Ishikawa (cell line): ENCODE data around the gene C1QC.
A peak's percentile ranks its signal among the peaks of the same experiment; 100 is the strongest.

Experiments
- CEBPB ChIP-seq: IDR thresholded peaks from 2 replicates; pipeline ENCODE4 v1.6.1; 2012
- CREB1 ChIP-seq: IDR thresholded peaks from 2 replicates; pipeline ENCODE4 v1.6.1; 2012; ENCODE audit warnings: low read depth
- EGR1 ChIP-seq: IDR thresholded peaks from 2 replicates; pipeline ENCODE4 v1.6.1; 2012
- EP300 ChIP-seq: IDR thresholded peaks from 2 replicates; pipeline ENCODE4 v1.6.1; 2012; ENCODE audit warnings: borderline replicate concordance
- TEAD4 ChIP-seq: IDR thresholded peaks from 2 replicates; pipeline ENCODE4 v1.6.1; 2012
- YY1 ChIP-seq: IDR thresholded peaks from 2 replicates; pipeline ENCODE4 v1.6.1; 2012; ENCODE audit warnings: low read depth
- TF ChIP-seq, protein P1 (sequence below): IDR thresholded peaks from 2 replicates; pipeline ENCODE4 v1.6.1; 2012
- TF ChIP-seq, protein P2 (sequence below): IDR thresholded peaks from 2 replicates; pipeline ENCODE4 v1.6.1; 2012
- TF ChIP-seq, protein P3 (sequence below): IDR thresholded peaks from 2 replicates; pipeline ENCODE4 v1.6.1; 2012; ENCODE audit warnings: low read depth, mild to moderate bottlenecking

DNA sequence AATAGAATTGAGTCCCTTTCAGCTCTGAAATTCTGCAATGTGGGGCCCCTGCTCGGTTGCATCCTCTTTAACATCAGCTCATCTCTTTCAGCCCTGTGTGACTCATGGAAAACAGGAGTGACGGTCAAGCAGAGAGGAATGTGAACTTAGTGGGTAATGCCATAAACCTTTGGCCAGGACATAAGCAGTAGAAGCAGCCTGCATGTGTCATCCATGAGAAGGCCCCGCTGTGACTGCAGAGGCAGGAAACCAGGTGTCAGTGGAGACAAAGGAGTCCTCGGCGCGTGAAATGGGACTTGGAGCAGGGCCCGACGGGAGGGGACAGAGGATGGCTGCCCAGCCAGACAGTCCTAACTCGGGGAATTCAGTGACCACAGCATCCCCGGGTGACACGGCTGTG lies 46.1 kb downstream of the C1QC start:
- TF ChIP-seq YY1 (peak; percentile 50; the same call in 1 of the 2 replicates), CREB1 (no peak), TEAD4 (peak; percentile 86), EGR1 (no peak), CEBPB (no peak), EP300 (peak; percentile 92)
- TF ChIP-seq, protein P1, sequence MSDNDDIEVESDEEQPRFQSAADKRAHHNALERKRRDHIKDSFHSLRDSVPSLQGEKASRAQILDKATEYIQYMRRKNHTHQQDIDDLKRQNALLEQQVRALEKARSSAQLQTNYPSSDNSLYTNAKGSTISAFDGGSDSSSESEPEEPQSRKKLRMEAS, result peak; percentile 69
- TF ChIP-seq, protein P2, sequence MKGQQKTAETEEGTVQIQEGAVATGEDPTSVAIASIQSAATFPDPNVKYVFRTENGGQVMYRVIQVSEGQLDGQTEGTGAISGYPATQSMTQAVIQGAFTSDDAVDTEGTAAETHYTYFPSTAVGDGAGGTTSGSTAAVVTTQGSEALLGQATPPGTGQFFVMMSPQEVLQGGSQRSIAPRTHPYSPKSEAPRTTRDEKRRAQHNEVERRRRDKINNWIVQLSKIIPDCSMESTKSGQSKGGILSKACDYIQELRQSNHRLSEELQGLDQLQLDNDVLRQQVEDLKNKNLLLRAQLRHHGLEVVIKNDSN, result no peak
- TF ChIP-seq, protein P3, sequence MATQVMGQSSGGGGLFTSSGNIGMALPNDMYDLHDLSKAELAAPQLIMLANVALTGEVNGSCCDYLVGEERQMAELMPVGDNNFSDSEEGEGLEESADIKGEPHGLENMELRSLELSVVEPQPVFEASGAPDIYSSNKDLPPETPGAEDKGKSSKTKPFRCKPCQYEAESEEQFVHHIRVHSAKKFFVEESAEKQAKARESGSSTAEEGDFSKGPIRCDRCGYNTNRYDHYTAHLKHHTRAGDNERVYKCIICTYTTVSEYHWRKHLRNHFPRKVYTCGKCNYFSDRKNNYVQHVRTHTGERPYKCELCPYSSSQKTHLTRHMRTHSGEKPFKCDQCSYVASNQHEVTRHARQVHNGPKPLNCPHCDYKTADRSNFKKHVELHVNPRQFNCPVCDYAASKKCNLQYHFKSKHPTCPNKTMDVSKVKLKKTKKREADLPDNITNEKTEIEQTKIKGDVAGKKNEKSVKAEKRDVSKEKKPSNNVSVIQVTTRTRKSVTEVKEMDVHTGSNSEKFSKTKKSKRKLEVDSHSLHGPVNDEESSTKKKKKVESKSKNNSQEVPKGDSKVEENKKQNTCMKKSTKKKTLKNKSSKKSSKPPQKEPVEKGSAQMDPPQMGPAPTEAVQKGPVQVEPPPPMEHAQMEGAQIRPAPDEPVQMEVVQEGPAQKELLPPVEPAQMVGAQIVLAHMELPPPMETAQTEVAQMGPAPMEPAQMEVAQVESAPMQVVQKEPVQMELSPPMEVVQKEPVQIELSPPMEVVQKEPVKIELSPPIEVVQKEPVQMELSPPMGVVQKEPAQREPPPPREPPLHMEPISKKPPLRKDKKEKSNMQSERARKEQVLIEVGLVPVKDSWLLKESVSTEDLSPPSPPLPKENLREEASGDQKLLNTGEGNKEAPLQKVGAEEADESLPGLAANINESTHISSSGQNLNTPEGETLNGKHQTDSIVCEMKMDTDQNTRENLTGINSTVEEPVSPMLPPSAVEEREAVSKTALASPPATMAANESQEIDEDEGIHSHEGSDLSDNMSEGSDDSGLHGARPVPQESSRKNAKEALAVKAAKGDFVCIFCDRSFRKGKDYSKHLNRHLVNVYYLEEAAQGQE, result no peak
